ENCODE measurements around the gene SPATA21. TPM values are rescaled to one million over a fixed set of nuclear protein-coding genes. Genes with fewer than 3 reads are reported as not detected.
"Not testable (repeated sequence)": the region's sequence is repeated elsewhere in the genome, so short reads cannot be mapped to it uniquely, and the experiment has no call there.

The SPATA21 gene
- total RNA-seq, 1 experiment from 2014 or later = not detected

- in situ Hi-C loops (cut with HindIII; ENCODE audit: low pct_unique_long_range_greater_than_20kb, low sequenced_read_pairs) = no loop called here
- DNase-seq (ENCODE audit: low read depth) = no peak
Measured at GRCh38 chr1:16367968-16368890, 69.0 kb downstream of the SPATA21 start.

- peak; percentile 94 for DNase-seq (ENCODE audit: low read depth)
- in situ Hi-C loops (cut with HindIII; ENCODE audit: low pct_unique_long_range_greater_than_20kb, low sequenced_read_pairs) = no loop called here
Measured at GRCh38 chr1:16367258-16367967, 69.8 kb downstream of the SPATA21 start.

- in situ Hi-C loops (cut with HindIII; ENCODE audit: low pct_unique_long_range_greater_than_20kb, low sequenced_read_pairs) = no loop called here
- peak; percentile 99 for DNase-seq (ENCODE audit: low read depth)
Measured at GRCh38 chr1:16366722-16367257, 70.4 kb downstream of the SPATA21 start, which contains the start of gene SZRD1. SZRD1 (plus strand) TSS chr1:16367242; CDS start chr1:16367258, 16 bp downstream.

GRCh38 chr1:16365146-16365498 lies 72.1 kb downstream of the SPATA21 start:
- in situ Hi-C loops (cut with HindIII; ENCODE audit: low pct_unique_long_range_greater_than_20kb, low sequenced_read_pairs); DNase-seq (ENCODE audit: low read depth): not testable (repeated sequence)

GRCh38 chr1:16356867-16357266 lies 80.4 kb downstream of the SPATA21 start:
- in situ Hi-C loops (cut with HindIII; ENCODE audit: low pct_unique_long_range_greater_than_20kb, low sequenced_read_pairs) = no loop called here
- DNase-seq (ENCODE audit: low read depth) = no peak

- no peak for DNase-seq (ENCODE audit: low read depth)
- in situ Hi-C loops (cut with HindIII; ENCODE audit: low pct_unique_long_range_greater_than_20kb, low sequenced_read_pairs) = no loop called here
Measured at GRCh38 chr1:16354619-16355018, 82.6 kb downstream of the SPATA21 start.

- no peak for DNase-seq (ENCODE audit: low read depth)
Measured at GRCh38 chr1:16352842-16353535, 84.2 kb downstream of the SPATA21 start.

GRCh38 chr1:16351994-16352841 lies 85.0 kb downstream of the SPATA21 start, which contains the start of gene FBXO42:
FBXO42 (minus strand) TSS chr1:16352480; CDS start chr1:16315418, 37,062 bp downstream.
- peak; percentile 92 for DNase-seq (ENCODE audit: low read depth)
- in situ Hi-C loops (cut with HindIII; ENCODE audit: low pct_unique_long_range_greater_than_20kb, low sequenced_read_pairs) = no loop called here

More at GRCh38 chr1:16352842-16353535, 84.2 kb downstream of the SPATA21 start:
- in situ Hi-C loops (cut with HindIII; ENCODE audit: low pct_unique_long_range_greater_than_20kb, low sequenced_read_pairs) = no loop called here

- in situ Hi-C loops (cut with HindIII; ENCODE audit: low pct_unique_long_range_greater_than_20kb, low sequenced_read_pairs) = no loop called here
Measured at GRCh38 chr1:16351456-16351993, 85.7 kb downstream of the SPATA21 start.

GRCh38 chr1:16349847-16350406 lies 87.3 kb downstream of the SPATA21 start:
- in situ Hi-C loops (cut with HindIII; ENCODE audit: low pct_unique_long_range_greater_than_20kb, low sequenced_read_pairs) = no loop called here
- DNase-seq (ENCODE audit: low read depth) = no peak

More at GRCh38 chr1:16351456-16351993, 85.7 kb downstream of the SPATA21 start:
- no peak for DNase-seq (ENCODE audit: low read depth)

Other genes starting within 250 kb of the SPATA21 start
- 26.2 and 26.4 TPM in 2 replicates for gene ARHGEF19, start 224.8 kb downstream of the SPATA21 start, total RNA-seq (2014; rRNA removed; shearing (Covaris generic); ENCODE audit: low replicate concordance)
- gene CPLANE2, start 200.2 kb downstream of the SPATA21 start, total RNA-seq (2014; rRNA removed; shearing (Covaris generic); ENCODE audit: low replicate concordance) = 6.4 and 7.3 TPM in 2 replicates
- 11.4 and 24.2 TPM in 2 replicates for gene FBXO42, start 84.9 kb downstream of the SPATA21 start, total RNA-seq (2014; rRNA removed; shearing (Covaris generic); ENCODE audit: low replicate concordance)
- gene SZRD1, start 70.2 kb downstream of the SPATA21 start, total RNA-seq (2014; rRNA removed; shearing (Covaris generic); ENCODE audit: low replicate concordance) = 114 and 125 TPM in 2 replicates
- gene NECAP2, start 3.3 kb upstream of the SPATA21 start, total RNA-seq (2014; rRNA removed; shearing (Covaris generic); ENCODE audit: low replicate concordance) = 65.2 and 95.0 TPM in 2 replicates
- gene RNU1-1, start 76.9 kb upstream of the SPATA21 start, total RNA-seq (2014; rRNA removed; shearing (Covaris generic); ENCODE audit: low replicate concordance) = not detected in 2 replicates
- gene NBPF1, start 176.1 kb upstream of the SPATA21 start, total RNA-seq (2014; rRNA removed; shearing (Covaris generic); ENCODE audit: low replicate concordance) = 13.3 and 24.5 TPM in 2 replicates
- gene RNU1-3, start 229.5 kb upstream of the SPATA21 start, total RNA-seq (2014; rRNA removed; shearing (Covaris generic); ENCODE audit: low replicate concordance) = not detected in 2 replicates